ENCODE measurements around the gene ZNF429. TPM values are rescaled to one million over a fixed set of nuclear protein-coding genes. Genes with fewer than 3 reads are reported as not detected.

Gene ZNF429
- total and polyA plus RNA-seq, 2 experiments from 2014 or later = 12.8 to 19.9 TPM

GRCh38 chr19:21593008-21593481 is 87.6 kb downstream of the ZNF429 start:
- Histone ChIP-seq H3K79me2 (no peaks in the 10 kb centered on the region), H3K9me3 (ENCODE audit: low read depth) (no peaks in the 10 kb centered on the region), H3K4me3 (no peak overlapping the region), H4K20me1 (ENCODE audit: insufficient read depth, poor library complexity, severe bottlenecking) (no peaks in the 10 kb centered on the region), H3K4me2 (no peak overlapping the region), H3K27me3 (no peaks in the 10 kb centered on the region), H2AFZ (no peak overlapping the region), H3K4me1 (ENCODE audit: insufficient read depth) (no peaks in the 10 kb centered on the region), H3K27ac (no peak overlapping the region), H3K36me3 (replicated peaks; ENCODE audit: insufficient read depth, low read depth) (no peaks in the 10 kb centered on the region), H3K9me2 (replicated peaks; ENCODE audit: insufficient read depth) (no peaks in the 10 kb centered on the region)
- TF ChIP-seq EZH2 (IDR thresholded peaks at IDR 0.05; ENCODE audit: borderline replicate concordance) (no peak), CTCF (IDR thresholded peaks at IDR 0.05; ENCODE audit: poor library complexity) (no peak), EZH2phosphoT487 (IDR thresholded peaks at IDR 0.05; ENCODE audit: low read depth, severe bottlenecking, unreplicated experiment) (no peak)
- 69% methylated on average over 2 of the region's 2 CpGs for WGBS (ENCODE audit: low lambda C conversion rate, missing lambda C conversion rate)
- DNase-seq (ENCODE audit: low spot score) = no peak

- H3K79me2 ChIP-seq = no peaks in the 10 kb centered on the region
- H3K4me2 ChIP-seq = no peak overlapping the region
- H3K4me1 ChIP-seq (ENCODE audit: insufficient read depth) = no peaks in the 10 kb centered on the region
- no peaks in the 10 kb centered on the region for H3K27me3 ChIP-seq
- H3K9me2 ChIP-seq (replicated peaks; ENCODE audit: insufficient read depth) = no peaks in the 10 kb centered on the region
- no peak overlapping the region for H3K4me3 ChIP-seq
- no peaks in the 10 kb centered on the region for H3K36me3 ChIP-seq (replicated peaks; ENCODE audit: insufficient read depth, low read depth)
- no peaks in the 10 kb centered on the region for H3K9me3 ChIP-seq (ENCODE audit: low read depth)
- H2AFZ ChIP-seq = no peak overlapping the region
- no peak for DNase-seq (ENCODE audit: low spot score)
- 83% methylated on average over 4 of the region's 4 CpGs for WGBS (ENCODE audit: low lambda C conversion rate, missing lambda C conversion rate)
- no peak overlapping the region for H3K27ac ChIP-seq
- H4K20me1 ChIP-seq (ENCODE audit: insufficient read depth, poor library complexity, severe bottlenecking) = no peaks in the 10 kb centered on the region
- TF ChIP-seq EZH2phosphoT487 (IDR thresholded peaks at IDR 0.05; ENCODE audit: low read depth, severe bottlenecking, unreplicated experiment) = no peak
- TF ChIP-seq EZH2 (IDR thresholded peaks at IDR 0.05; ENCODE audit: borderline replicate concordance) = no peak
Observed at GRCh38 chr19:21593502-21593901, 88.1 kb downstream of the ZNF429 start.

- Histone ChIP-seq H3K27ac (no peak overlapping the region), H3K4me3 (no peak overlapping the region), H2AFZ (no peak overlapping the region), H3K27me3 (no peaks in the 10 kb centered on the region), H3K9me3 (ENCODE audit: low read depth) (no peaks in the 10 kb centered on the region), H3K79me2 (no peaks in the 10 kb centered on the region), H3K36me3 (replicated peaks; ENCODE audit: insufficient read depth, low read depth) (no peaks in the 10 kb centered on the region), H3K4me1 (ENCODE audit: insufficient read depth) (no peaks in the 10 kb centered on the region), H3K9me2 (replicated peaks; ENCODE audit: insufficient read depth) (no peaks in the 10 kb centered on the region), H3K4me2 (no peak overlapping the region), H4K20me1 (ENCODE audit: insufficient read depth, poor library complexity, severe bottlenecking) (no peaks in the 10 kb centered on the region)
- DNase-seq (ENCODE audit: low spot score) = no peak
- 53% methylated on average over 3 of the region's 3 CpGs for WGBS (ENCODE audit: low lambda C conversion rate, missing lambda C conversion rate)
- no peak for TF ChIP-seq EZH2 (IDR thresholded peaks at IDR 0.05; ENCODE audit: borderline replicate concordance)
- no peak for TF ChIP-seq CTCF (IDR thresholded peaks at IDR 0.05; ENCODE audit: poor library complexity)
- TF ChIP-seq EZH2phosphoT487 (IDR thresholded peaks at IDR 0.05; ENCODE audit: low read depth, severe bottlenecking, unreplicated experiment) = no peak
Observed at GRCh38 chr19:21593934-21594820, 88.8 kb downstream of the ZNF429 start.

- no peaks in the 10 kb centered on the region for H3K4me1 ChIP-seq (ENCODE audit: insufficient read depth)
- no peak for DNase-seq (ENCODE audit: low spot score)
- no peaks in the 10 kb centered on the region for H3K27me3 ChIP-seq
- H3K79me2 ChIP-seq = no peaks in the 10 kb centered on the region
- H3K36me3 ChIP-seq (replicated peaks; ENCODE audit: insufficient read depth, low read depth) = no peaks in the 10 kb centered on the region
- no peak overlapping the region for H3K4me3 ChIP-seq
- no peak overlapping the region for H2AFZ ChIP-seq
- no peaks in the 10 kb centered on the region for H4K20me1 ChIP-seq (ENCODE audit: insufficient read depth, poor library complexity, severe bottlenecking)
- H3K9me2 ChIP-seq (replicated peaks; ENCODE audit: insufficient read depth) = no peaks in the 10 kb centered on the region
- H3K9me3 ChIP-seq (ENCODE audit: low read depth) = no peaks in the 10 kb centered on the region
- TF ChIP-seq EZH2 (IDR thresholded peaks at IDR 0.05; ENCODE audit: borderline replicate concordance) (no peak), CTCF (IDR thresholded peaks at IDR 0.05; ENCODE audit: poor library complexity) (no peak), EZH2phosphoT487 (IDR thresholded peaks at IDR 0.05; ENCODE audit: low read depth, severe bottlenecking, unreplicated experiment) (no peak)
- H3K4me2 ChIP-seq = no peak overlapping the region
- WGBS (ENCODE audit: low lambda C conversion rate, missing lambda C conversion rate) = 68% methylated on average over 4 of the region's 4 CpGs
- H3K27ac ChIP-seq = no peak overlapping the region
Observed at GRCh38 chr19:21595185-21595584, 89.8 kb downstream of the ZNF429 start.

All from hepatocyte (in vitro differentiated cells).